ENCODE data around the gene SMG6.
"Not testable (repeated sequence)": the region's sequence is repeated elsewhere in the genome, so short reads cannot be mapped to it uniquely, and the experiment has no call there.

SMG6 gene

DNA sequence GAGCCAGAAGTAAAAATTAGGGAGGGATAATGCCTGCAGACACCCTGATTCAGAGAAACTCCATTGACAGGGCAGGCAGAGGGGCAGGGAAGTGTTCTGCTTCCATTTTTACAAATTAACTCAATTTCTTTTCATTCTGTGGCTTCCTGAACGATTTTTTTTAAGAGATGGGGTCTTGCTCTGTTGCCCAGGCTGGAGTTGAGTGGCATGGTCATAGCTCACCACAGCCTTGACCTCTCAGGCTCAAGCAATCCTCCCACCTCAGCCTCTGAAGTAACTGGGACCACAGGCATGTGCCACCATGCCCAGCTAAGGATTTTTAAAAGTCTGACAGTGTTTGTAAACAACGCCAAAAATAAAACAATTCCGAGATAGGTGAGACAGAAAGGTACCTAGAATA, 99.8 kb downstream of the SMG6 start:
- TF ChIP-seq, protein P1, sequence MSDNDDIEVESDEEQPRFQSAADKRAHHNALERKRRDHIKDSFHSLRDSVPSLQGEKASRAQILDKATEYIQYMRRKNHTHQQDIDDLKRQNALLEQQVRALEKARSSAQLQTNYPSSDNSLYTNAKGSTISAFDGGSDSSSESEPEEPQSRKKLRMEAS (IDR thresholded peaks at IDR 0.05; ENCODE audit: low read depth, low read length), result no peak
- TF ChIP-seq POLR2A (IDR thresholded peaks at IDR 0.05; ENCODE audit: extremely low read depth, insufficient read length) (no peak), CTCF (IDR thresholded peaks at IDR 0.05; ENCODE audit: low read depth, low read length) (no peak), MYC (IDR thresholded peaks at IDR 0.05; ENCODE audit: low read depth, low read length) (no peak)
- DNase-seq (ENCODE audit: low read depth), result no peak
- no peak overlapping the region for H3K4me3 ChIP-seq (ENCODE audit: low read depth, low read length)

DNA sequence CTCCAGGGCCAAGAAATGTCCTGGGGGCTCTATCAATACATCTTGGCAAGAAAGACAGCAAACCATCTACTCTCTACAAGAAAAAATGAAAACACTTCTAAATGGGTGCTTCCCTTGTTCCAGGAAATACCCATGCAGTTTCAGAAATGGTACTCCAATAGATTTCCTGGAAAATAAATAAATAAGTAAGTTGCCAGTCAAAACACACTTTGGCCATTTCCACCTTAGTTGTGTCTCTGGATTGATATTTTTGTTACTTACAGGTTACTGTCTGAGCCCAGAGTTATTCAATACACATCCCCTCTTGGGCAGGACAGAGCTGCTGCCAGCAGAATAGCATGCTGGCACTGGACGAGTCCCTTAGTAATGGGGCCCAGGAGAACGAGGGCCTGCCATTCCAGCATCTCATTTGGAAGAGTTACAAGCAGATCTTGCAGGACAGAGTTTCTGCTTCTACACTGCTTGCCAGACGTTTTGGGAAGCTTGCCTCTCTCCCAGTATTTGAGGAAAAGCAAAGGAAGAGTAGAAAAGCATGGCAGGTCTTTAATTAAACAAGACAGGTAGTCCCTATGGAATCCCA, 100.5 kb downstream of the SMG6 start:
- H3K4me3 ChIP-seq (ENCODE audit: low read depth, low read length), result no peak overlapping the region
- no peak for TF ChIP-seq POLR2A (IDR thresholded peaks at IDR 0.05; ENCODE audit: extremely low read depth, insufficient read length)
- TF ChIP-seq, protein P1 (IDR thresholded peaks at IDR 0.05; ENCODE audit: low read depth, low read length), result no peak
- TF ChIP-seq MYC (IDR thresholded peaks at IDR 0.05; ENCODE audit: low read depth, low read length), result no peak
- TF ChIP-seq CTCF (IDR thresholded peaks at IDR 0.05; ENCODE audit: low read depth, low read length), result no peak
- no peak for DNase-seq (ENCODE audit: low read depth)

DNA sequence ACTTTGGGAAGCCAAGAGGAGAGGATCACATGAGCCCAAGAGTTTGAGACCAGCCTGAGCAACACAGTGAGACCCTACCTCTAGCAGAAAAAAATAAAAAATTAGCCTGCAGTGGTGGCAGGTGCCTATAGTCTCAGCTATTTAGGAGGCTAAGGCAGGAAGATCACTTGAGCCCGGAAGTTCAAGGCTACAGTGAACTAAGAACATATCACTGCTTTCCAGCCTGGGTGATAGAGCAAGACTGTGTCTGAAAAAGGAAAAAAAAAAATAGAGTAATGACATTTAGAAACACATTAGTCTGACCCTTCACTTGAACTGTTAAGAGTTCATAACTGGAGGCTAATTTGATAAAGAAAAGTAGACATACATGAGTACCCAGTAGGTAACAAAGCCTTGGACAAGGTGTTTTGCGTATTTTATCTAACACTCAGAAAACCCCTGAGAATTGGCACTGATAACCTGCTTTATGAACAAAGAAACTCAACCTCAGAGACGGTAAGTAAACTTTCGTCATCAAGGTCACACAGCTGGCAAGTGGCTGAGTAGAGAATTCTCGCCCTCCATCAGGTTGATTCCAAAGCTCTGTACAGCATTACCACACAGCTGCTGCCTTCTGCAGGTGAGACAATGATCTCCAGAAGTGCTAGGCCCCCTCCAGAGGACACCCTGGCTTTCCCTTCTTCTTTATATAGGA, 101.1 kb downstream of the SMG6 start:
- H3K4me3 ChIP-seq (ENCODE audit: low read depth, low read length), result no peak overlapping the region
- DNase-seq (ENCODE audit: low read depth), result no peak
- TF ChIP-seq MYC (IDR thresholded peaks at IDR 0.05; ENCODE audit: low read depth, low read length), result no peak
- no peak for TF ChIP-seq CTCF (IDR thresholded peaks at IDR 0.05; ENCODE audit: low read depth, low read length)
- TF ChIP-seq, protein P1 (IDR thresholded peaks at IDR 0.05; ENCODE audit: low read depth, low read length), result no peak
- no peak for TF ChIP-seq POLR2A (IDR thresholded peaks at IDR 0.05; ENCODE audit: extremely low read depth, insufficient read length)

DNA sequence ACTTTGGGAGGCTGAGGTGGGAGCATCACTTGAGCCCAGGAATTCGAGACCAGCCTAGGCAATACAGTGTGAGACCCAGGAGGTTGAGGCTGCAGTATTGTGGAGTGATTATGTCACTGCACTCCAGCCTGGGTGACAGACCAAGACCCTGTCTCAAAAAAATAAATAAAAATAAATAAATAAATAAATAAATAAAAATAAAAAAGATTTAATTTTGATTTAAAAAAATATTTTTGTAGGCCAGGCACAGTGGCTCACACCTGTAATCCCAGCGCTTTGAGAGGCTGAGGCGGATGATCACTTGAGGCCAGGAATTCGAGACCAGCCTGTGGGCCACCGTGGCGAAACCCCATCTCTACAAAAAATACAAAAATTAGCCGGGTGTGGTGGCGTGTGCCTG, 104.2 kb downstream of the SMG6 start:
- DNase-seq (ENCODE audit: low read depth), result not testable (repeated sequence)

DNA sequence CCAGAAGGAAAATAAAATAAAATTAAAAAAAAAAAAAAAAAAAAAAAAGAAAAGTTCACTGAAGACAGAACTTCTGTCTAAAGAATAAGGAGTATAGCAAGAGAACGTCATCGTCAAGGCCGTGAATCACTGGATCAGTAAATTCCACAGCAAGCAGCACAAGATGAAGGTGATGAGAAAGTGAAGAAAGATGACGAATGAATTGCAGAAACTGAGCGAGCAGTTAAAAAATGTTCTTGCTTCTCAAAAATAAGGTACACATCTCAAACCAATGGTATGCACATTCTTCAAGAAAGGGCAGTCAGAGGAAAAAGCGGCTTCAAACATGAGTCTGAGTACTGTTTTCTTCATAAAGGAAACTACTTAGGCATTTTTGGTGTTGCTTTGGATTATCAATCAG, 104.7 kb downstream of the SMG6 start:
- H3K4me3 ChIP-seq (ENCODE audit: low read depth, low read length), result no peak overlapping the region
- no peak for TF ChIP-seq MYC (IDR thresholded peaks at IDR 0.05; ENCODE audit: low read depth, low read length)
- TF ChIP-seq, protein P1 (IDR thresholded peaks at IDR 0.05; ENCODE audit: low read depth, low read length), result no peak
- TF ChIP-seq CTCF (IDR thresholded peaks at IDR 0.05; ENCODE audit: low read depth, low read length), result no peak
- TF ChIP-seq POLR2A (IDR thresholded peaks at IDR 0.05; ENCODE audit: extremely low read depth, insufficient read length), result no peak
- no peak for DNase-seq (ENCODE audit: low read depth)

More for the DNA sequence above, 104.2 kb downstream of the SMG6 start:
- H3K4me3 ChIP-seq (ENCODE audit: low read depth, low read length), result not testable (repeated sequence)

- TF ChIP-seq, protein P1 (IDR thresholded peaks at IDR 0.05; ENCODE audit: low read depth, low read length), result no peak
- no peak for TF ChIP-seq MYC (IDR thresholded peaks at IDR 0.05; ENCODE audit: low read depth, low read length)
- no peak for TF ChIP-seq POLR2A (IDR thresholded peaks at IDR 0.05; ENCODE audit: extremely low read depth, insufficient read length)
- TF ChIP-seq CTCF (IDR thresholded peaks at IDR 0.05; ENCODE audit: low read depth, low read length), result no peak
- DNase-seq (ENCODE audit: low read depth), result no peak
- H3K4me3 ChIP-seq (ENCODE audit: low read depth, low read length), result no peak overlapping the region
These were observed 106.3 kb downstream of the SMG6 start for GRCh38 chr17:2197271-2197670.
